ENCODE data around the gene ACTN3.

ACTN3 gene

DNA sequence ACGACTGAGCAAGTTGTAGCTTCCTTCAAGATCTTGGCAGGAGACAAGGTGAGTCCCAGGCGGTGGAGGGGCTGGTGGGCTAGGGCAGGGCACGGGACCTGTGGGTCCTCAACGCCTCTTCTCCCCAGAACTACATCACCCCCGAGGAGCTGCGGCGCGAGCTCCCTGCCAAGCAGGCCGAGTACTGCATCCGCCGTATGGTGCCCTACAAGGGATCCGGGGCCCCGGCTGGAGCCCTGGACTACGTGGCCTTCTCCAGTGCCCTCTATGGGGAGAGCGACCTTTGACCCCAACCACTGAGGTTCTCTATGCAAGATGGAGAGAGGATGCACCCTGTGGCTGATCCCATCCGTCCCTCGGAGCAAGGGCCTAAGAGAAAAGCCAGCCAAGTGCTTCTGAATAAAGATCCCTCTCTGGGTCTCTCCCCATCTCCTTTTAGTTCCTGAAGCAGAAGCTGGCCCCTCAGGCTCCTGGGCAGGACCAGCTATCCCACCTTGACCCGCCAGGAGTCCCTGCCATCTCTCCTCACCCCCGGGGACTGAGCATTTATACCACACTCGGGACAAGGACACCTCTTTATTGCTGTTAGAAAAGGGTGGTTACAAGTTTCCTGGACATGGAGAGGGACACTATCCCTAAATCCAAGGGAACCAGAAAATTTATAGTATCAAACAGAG, 16.3 kb downstream of the ACTN3 start:
- TF ChIP-seq, protein P1, sequence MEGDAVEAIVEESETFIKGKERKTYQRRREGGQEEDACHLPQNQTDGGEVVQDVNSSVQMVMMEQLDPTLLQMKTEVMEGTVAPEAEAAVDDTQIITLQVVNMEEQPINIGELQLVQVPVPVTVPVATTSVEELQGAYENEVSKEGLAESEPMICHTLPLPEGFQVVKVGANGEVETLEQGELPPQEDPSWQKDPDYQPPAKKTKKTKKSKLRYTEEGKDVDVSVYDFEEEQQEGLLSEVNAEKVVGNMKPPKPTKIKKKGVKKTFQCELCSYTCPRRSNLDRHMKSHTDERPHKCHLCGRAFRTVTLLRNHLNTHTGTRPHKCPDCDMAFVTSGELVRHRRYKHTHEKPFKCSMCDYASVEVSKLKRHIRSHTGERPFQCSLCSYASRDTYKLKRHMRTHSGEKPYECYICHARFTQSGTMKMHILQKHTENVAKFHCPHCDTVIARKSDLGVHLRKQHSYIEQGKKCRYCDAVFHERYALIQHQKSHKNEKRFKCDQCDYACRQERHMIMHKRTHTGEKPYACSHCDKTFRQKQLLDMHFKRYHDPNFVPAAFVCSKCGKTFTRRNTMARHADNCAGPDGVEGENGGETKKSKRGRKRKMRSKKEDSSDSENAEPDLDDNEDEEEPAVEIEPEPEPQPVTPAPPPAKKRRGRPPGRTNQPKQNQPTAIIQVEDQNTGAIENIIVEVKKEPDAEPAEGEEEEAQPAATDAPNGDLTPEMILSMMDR (IDR thresholded peaks at IDR 0.05; ENCODE audit: insufficient read depth, low read depth, low read length, missing control alignments): no peak
- no peak overlapping the region for H3K4me3 ChIP-seq (ENCODE audit: low read length)
- no peak for DNase-seq (ENCODE audit: low read depth)

DNA sequence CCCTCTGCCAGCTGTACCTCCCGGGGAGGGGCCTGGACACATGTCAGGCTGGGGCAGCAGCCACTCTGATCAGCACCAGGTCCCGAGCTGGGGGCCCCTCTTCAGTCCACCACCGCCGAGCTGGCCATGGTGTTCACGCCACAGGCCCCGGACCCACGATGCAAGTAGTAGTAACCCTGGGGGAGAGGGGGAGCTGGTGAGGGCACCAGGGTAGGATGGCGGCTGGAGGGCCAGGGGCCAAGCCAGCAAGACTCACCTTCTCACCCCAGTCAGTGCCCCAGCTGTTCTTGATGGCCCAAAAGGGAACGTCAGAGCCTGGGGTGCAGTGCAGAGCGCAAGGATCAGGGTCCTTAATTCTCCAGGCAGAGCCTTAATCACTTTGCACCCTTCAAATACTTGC, 17.1 kb downstream of the ACTN3 start:
- TF ChIP-seq, protein P1 (IDR thresholded peaks at IDR 0.05; ENCODE audit: insufficient read depth, low read depth, low read length, missing control alignments): no peak
- no peak overlapping the region for H3K4me3 ChIP-seq (ENCODE audit: low read length)
- DNase-seq (ENCODE audit: low read depth): no peak

DNA sequence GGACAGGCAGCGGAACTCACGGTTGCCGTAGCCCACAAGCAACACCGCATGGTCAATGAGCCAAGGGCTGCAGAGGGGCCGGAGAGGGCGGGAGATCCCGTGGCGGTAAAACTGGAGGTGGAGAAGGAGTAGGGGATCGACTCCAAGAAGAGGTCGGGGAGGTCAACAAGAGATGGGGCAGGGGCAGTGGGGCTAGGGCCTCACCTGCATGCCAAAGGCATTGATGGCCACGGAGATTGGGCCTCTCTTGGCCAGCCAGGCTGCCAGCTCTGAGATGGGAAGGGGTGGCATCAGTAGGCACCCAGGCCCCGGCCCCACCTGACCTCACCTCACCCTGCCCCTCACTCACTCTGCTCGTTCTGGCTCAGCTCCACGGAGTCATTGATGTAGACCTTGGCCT, 17.8 kb downstream of the ACTN3 start:
- TF ChIP-seq, protein P1 (IDR thresholded peaks at IDR 0.05; ENCODE audit: insufficient read depth, low read depth, low read length, missing control alignments): no peak
- no peak overlapping the region for H3K4me3 ChIP-seq (ENCODE audit: low read length)
- no peak for DNase-seq (ENCODE audit: low read depth)

DNA sequence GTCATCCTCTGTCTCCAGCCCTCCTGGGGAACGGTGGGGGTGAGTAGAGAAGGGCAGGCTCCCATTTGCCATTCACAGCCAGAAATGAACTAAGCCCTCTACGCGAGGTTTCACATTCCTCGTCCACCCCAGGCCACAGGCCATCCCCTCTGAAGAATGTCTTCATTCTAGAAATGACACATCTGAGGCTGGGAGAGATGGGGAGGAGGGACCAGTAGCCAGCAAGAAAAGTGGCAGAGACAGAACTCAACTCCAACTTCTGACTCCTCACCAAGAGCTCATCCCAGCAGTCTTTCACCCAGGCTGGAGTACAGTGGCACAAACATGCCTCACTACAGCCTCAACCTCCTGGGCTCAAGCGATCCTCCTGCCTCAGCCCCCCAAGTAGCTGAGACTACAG, 18.3 kb downstream of the ACTN3 start:
- TF ChIP-seq, protein P1 (IDR thresholded peaks at IDR 0.05; ENCODE audit: insufficient read depth, low read depth, low read length, missing control alignments): no peak
- DNase-seq (ENCODE audit: low read depth): no peak
- no peak overlapping the region for H3K4me3 ChIP-seq (ENCODE audit: low read length)

DNA sequence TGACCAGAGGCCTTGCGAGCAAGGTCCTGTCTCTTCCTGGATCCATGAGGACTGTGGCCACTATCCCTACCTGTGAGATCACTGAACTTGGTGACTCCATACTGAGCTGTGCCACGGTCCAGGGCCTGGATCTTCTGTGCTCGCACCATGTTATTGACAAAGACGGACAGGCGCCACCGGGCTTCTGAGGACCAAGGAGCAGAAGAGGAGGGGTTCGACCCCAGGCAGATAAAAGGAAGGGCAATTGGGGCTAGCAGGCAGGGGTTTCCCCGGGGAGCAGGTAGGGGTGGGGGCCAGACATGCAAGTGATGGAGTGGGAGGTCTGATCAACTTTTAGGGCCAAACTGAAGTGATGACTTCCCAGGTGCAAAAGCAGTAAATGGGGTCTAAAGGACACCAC, 19.5 kb downstream of the ACTN3 start:
- TF ChIP-seq, protein P1 (IDR thresholded peaks at IDR 0.05; ENCODE audit: insufficient read depth, low read depth, low read length, missing control alignments): no peak
- no peak overlapping the region for H3K4me3 ChIP-seq (ENCODE audit: low read length)
- no peak for DNase-seq (ENCODE audit: low read depth)

DNA sequence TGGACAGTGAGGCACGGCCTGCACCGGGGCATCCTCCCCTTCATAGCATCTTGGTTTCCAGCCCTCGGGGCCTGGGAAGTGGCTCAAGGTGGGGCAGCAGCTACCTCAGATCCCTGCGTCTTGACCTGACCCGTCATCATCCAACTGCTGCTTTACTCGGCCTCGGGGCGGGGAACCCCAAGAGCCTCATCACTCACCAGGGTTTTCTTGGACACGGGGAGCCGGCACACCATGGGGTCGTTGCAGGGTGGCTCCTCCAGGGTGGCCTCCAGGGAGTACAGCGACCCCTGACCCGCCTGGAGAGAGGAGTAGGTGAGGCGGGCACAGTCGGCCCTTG, 21.1 kb downstream of the ACTN3 start:
- peak overlapping the region; percentile 5 for H3K4me3 ChIP-seq (ENCODE audit: low read length)
- TF ChIP-seq, protein P1 (IDR thresholded peaks at IDR 0.05; ENCODE audit: insufficient read depth, low read depth, low read length, missing control alignments): no peak
- DNase-seq (ENCODE audit: low read depth): no peak

Data from epithelial cell of esophagus (primary cell).